B cell (primary cell): Measurements from ENCODE around the gene ATP6V1C2. TPM values are rescaled to one million over a fixed set of nuclear protein-coding genes. Genes with fewer than 3 reads are reported as not detected.

Experiments
- ATAC-seq: fragments of 200-7000 bp; cut with Tn5 transposase; one replicate; pipeline ENCODE4 v1.10.0; 2021; ENCODE audit warnings: low read depth, mild to moderate bottlenecking, moderate number of reproducible peaks, moderate library complexity
- CTCF ChIA-PET: fragments of 350-600 bp; sonication (Branson Sonifier 250); formaldehyde crosslinking; loops from one replicate; lab custom pipeline; 2021; ENCODE audit warnings: antibody characterized with exemption, inconsistent platforms; lab: Charles Lee
- POLR2A ChIA-PET: fragments of 350-600 bp; sonication (Branson Sonifier 250); formaldehyde crosslinking; loops from one replicate; lab custom pipeline; 2021; ENCODE audit warnings: antibody characterized with exemption; lab: Charles Lee
- DNase-seq: peaks from one replicate; pipeline ENCODE4 v3.0.0; 2013
- H2AFZ ChIP-seq: 2 replicates; pipeline ENCODE4 v1.6.1; 2012; ENCODE audit warnings: mild to moderate bottlenecking, low read depth, low read length; ENCODE audit not compliant: insufficient read depth, poor library complexity, severe bottlenecking
- H3K27ac ChIP-seq, 2 donors: 1 replicate in 1 of 2; 2 replicates in 1 of 2; pipeline ENCODE4 v1.5.1; 2012 to 2013; ENCODE audit warnings: low read length in 2 of 2, mild to moderate bottlenecking in 2 of 2, moderate library complexity in 1 of 2
- H3K27me3 ChIP-seq, 4 experiments: fragments of 200-600 bp in 1 of 4; sonication (generic) in 1 of 4; replicated peaks in 1 of 4; 1 replicate in 2 of 4; 2 replicates in 2 of 4; pipeline versions ENCODE4 v1.6.1 to v1.7.0; 2013 to 2016; ENCODE audit warnings: low read length in 3 of 4, mild to moderate bottlenecking in 2 of 4, mixed read lengths in 1 of 4, moderate library complexity in 1 of 4; ENCODE audit not compliant: insufficient read depth in 4 of 4, control insufficient read depth in 3 of 4; ENCODE audit errors: control extremely low read depth in 1 of 4
- H3K36me3 ChIP-seq, 2 experiments: replicated peaks in 1 of 2; 1 replicate in 1 of 2; 2 replicates in 1 of 2; pipeline versions ENCODE4 v1.6.1 to v1.7.1; 2013; ENCODE audit warnings: low read length in 1 of 2; ENCODE audit not compliant: insufficient read depth in 2 of 2, control insufficient read depth in 1 of 2; ENCODE audit errors: control extremely low read depth in 1 of 2, extremely low read depth in 1 of 2
- H3K4me1 ChIP-seq, 2 donors: fragments of 200-600 bp in 1 of 2; sonication (generic) in 1 of 2; 1 replicate in 1 of 2; 2 replicates in 1 of 2; pipeline versions ENCODE4 v1.5.1 to v1.6.1; 2013 to 2017; ENCODE audit warnings: low read length in 2 of 2; ENCODE audit not compliant: control insufficient read depth in 2 of 2, insufficient read depth in 2 of 2
- H3K4me2 ChIP-seq: replicated peaks from 2 replicates; pipeline ENCODE3; 2012; ENCODE audit warnings: mild to moderate bottlenecking, low read depth, low read length; ENCODE audit not compliant: poor library complexity, severe bottlenecking
- H3K4me3 ChIP-seq, 5 experiments: fragments of 200-600 bp in 1 of 5; sonication (generic) in 1 of 5; 1 replicate in 3 of 5; 2 replicates in 2 of 5; pipeline versions ENCODE4 v1.5.1 to v1.7.0; 2011 to 2016; ENCODE audit warnings: low read length in 4 of 5, mild to moderate bottlenecking in 4 of 5, low read depth in 2 of 5, control low read depth in 1 of 5, moderate library complexity in 1 of 5; ENCODE audit not compliant: insufficient read depth in 1 of 5; ENCODE audit errors: control extremely low read depth in 1 of 5, extremely low read depth in 1 of 5
- H3K79me2 ChIP-seq: fragments of 200-600 bp; sonication (generic); one replicate; pipeline ENCODE4 v1.6.0; 2016; ENCODE audit warnings: low read length; ENCODE audit not compliant: control insufficient read depth, insufficient read depth
- H3K9ac ChIP-seq: fragments of 200-600 bp; sonication (generic); 2 replicates; pipeline ENCODE4 v1.6.1; 2017; ENCODE audit warnings: mild to moderate bottlenecking, low read length, moderate library complexity
- H3K9me3 ChIP-seq, 3 donors: one replicate each; pipeline versions ENCODE4 v1.6.1 to v1.7.1; 2013; ENCODE audit warnings: low read length in 2 of 3; ENCODE audit not compliant: control insufficient read depth in 2 of 3, insufficient read depth in 1 of 3; ENCODE audit errors: control extremely low read depth in 1 of 3
- H4K20me1 ChIP-seq: 2 replicates; pipeline ENCODE4 v1.6.0; 2012; ENCODE audit warnings: mild to moderate bottlenecking, low read length; ENCODE audit not compliant: insufficient read depth, control insufficient read depth, poor library complexity, severe bottlenecking
- H3K27ac Mint-ChIP-seq: one replicate; pipeline ENCODE4 v1.8.0; 2021; ENCODE audit warnings: mixed read lengths
- H3K27me3 Mint-ChIP-seq: one replicate; pipeline ENCODE4 v1.8.0; 2021; ENCODE audit warnings: mixed read lengths
- H3K4me1 Mint-ChIP-seq: one replicate; pipeline ENCODE4 v1.8.0; 2021; ENCODE audit warnings: mixed read lengths
- H3K4me3 Mint-ChIP-seq: one replicate; pipeline ENCODE4 v1.8.0; 2021; ENCODE audit warnings: mixed read lengths
- H3K9me3 Mint-ChIP-seq: one replicate; pipeline ENCODE4 v1.8.0; 2022; ENCODE audit warnings: mixed read lengths; ENCODE audit not compliant: insufficient read depth
- CTCF ChIP-seq: fragments of 200-600 bp; IDR thresholded peaks from one replicate; pipeline ENCODE4 v1.8.0; 2022; ENCODE audit warnings: antibody characterized with exemption, mild to moderate bottlenecking
- EZH2 ChIP-seq: IDR thresholded peaks from 2 replicates; pipeline ENCODE4 v1.6.1; 2012; ENCODE audit warnings: borderline replicate concordance, low read depth, mild to moderate bottlenecking, moderate library complexity, low read length; ENCODE audit not compliant: insufficient read depth, poor library complexity, severe bottlenecking
- WGBS: methylation state at CpG from one replicate; pipeline ENCODE4 v1.1.5; 2013; ENCODE audit warnings: missing lambda C conversion rate; ENCODE audit not compliant: insufficient coverage; 5-methylcytosine and 5-hydroxymethylcytosine counted together
- intact Hi-C: fragments of 100-400 bp; cut with micrococcal nuclease; formaldehyde crosslinking; loops from one replicate; pipeline ENCODE4 v1.10.0; 2022
- polyA plus RNA-seq: library from polyadenylated mRNA; depleted of rRNA; stranded (reverse); fragments of >200 nt; gene quantifications from 2 replicates; pipeline ENCODE4 v1.2.3, GENCODE V29; 2012
- total RNA-seq, 2 donors: library from RNA; stranded (reverse); fragments of 120-200 nt in 1 of 2; gene quantifications; 1 replicate in 1 of 2; 2 replicates in 1 of 2; pipeline versions ENCODE4 v1.2.3 to v1.2.4, GENCODE V29; 2013 to 2022

Gene ATP6V1C2
- total and polyA plus RNA-seq, 2 donors (not counting 1 experiment from before 2014, with no cell fraction given): 0.54 to 4.4 TPM

- TF ChIP-seq CTCF (no peak), EZH2 (no peak)
- peaks cover 5 to 82% of the 10 kb centered on the region in 2 experiments for H3K36me3 ChIP-seq
These were observed 75.3 kb downstream of the ATP6V1C2 start for GRCh38 chr2:10796703-10797102.

GRCh38 chr2:10798783-10799182 is 77.4 kb downstream of the ATP6V1C2 start:
- Histone ChIP-seq H3K4me3 (no peak overlapping the region), H3K27me3 (no peaks in the 10 kb centered on the region), H2AFZ (no peak overlapping the region), H4K20me1 (peaks cover 50% of the 10 kb centered on the region), H3K4me1 (no peaks in the 10 kb centered on the region), H3K36me3 (peaks cover 8 to 67% of the 10 kb centered on the region in 2 experiments), H3K27ac (no peak overlapping the region), H3K79me2 (peaks cover 76% of the 10 kb centered on the region), H3K4me2 (no peak overlapping the region), H3K9me3 (no peaks in the 10 kb centered on the region), H3K9ac (no peak overlapping the region)
- intact Hi-C loops: no loop called here
- H3K9me3 Mint-ChIP-seq: no peaks in the 10 kb centered on the region
- POLR2A ChIA-PET: no interaction called here
- WGBS: 67% methylated on average over 4 of the region's 8 CpGs
- DNase-seq: no peak
- H3K4me3 Mint-ChIP-seq: no peak overlapping the region
- CTCF ChIA-PET: interaction anchor here (1.0 kb wide), 1 partner anchor 45 kb away, joined by 3 read pairs; no protein-coding TSS in a partner anchor
- peaks cover 17% of the 10 kb centered on the region for H3K4me1 Mint-ChIP-seq
- no peaks in the 10 kb centered on the region for H3K27me3 Mint-ChIP-seq
- no peak for ATAC-seq
- no peak overlapping the region for H3K27ac Mint-ChIP-seq
- TF ChIP-seq EZH2 (no peak), CTCF (no peak)

More at GRCh38 chr2:10796703-10797102, 75.3 kb downstream of the ATP6V1C2 start:
- Histone ChIP-seq H3K4me1 (no peaks in the 10 kb centered on the region), H3K9me3 (no peaks in the 10 kb centered on the region), H4K20me1 (peaks cover 42% of the 10 kb centered on the region), H3K4me3 (no peak overlapping the region), H3K27me3 (no peaks in the 10 kb centered on the region), H3K4me2 (no peak overlapping the region), H3K79me2 (peaks cover 60% of the 10 kb centered on the region), H3K9ac (no peak overlapping the region), H2AFZ (no peak overlapping the region), H3K27ac (no peak overlapping the region)
- ATAC-seq (no peak), DNase-seq (no peak)
- no CpG with 5 or more reads among the region's 2 CpGs for WGBS
- H3K27me3 Mint-ChIP-seq: no peaks in the 10 kb centered on the region
- POLR2A ChIA-PET: no interaction called here
- H3K27ac Mint-ChIP-seq: no peak overlapping the region
- intact Hi-C loops: no loop called here
- peaks cover 8% of the 10 kb centered on the region for H3K4me1 Mint-ChIP-seq
- no peak overlapping the region for H3K4me3 Mint-ChIP-seq
- CTCF ChIA-PET: no interaction called here
- H3K9me3 Mint-ChIP-seq: no peaks in the 10 kb centered on the region
